Fibroblast of lung (primary cell): Measurements from ENCODE around the gene GPR132.

Source experiments
- EZH2 ChIP-seq: IDR thresholded peaks from 2 replicates; pipeline ENCODE4 v1.5.1; 2012; ENCODE audit warnings: low read length, control low read depth, mild to moderate bottlenecking; ENCODE audit errors: missing control alignments
- TF ChIP-seq, protein P1 (sequence below), 2 donors: IDR thresholded peaks in 1 of 2; conservative IDR thresholded peaks in 1 of 2; 1 replicate in 1 of 2; 2 replicates in 1 of 2; pipeline ENCODE4 v1.5.1; 2011 to 2012; ENCODE audit warnings: low read length in 2 of 2, control low read depth in 1 of 2, inconsistent platforms in 1 of 2, low read depth in 1 of 2, mild to moderate bottlenecking in 1 of 2

GRCh38 chr14:105080161-105080560 is 14.9 kb upstream of the GPR132 start:
- no peak for TF ChIP-seq EZH2
- TF ChIP-seq, protein P1, sequence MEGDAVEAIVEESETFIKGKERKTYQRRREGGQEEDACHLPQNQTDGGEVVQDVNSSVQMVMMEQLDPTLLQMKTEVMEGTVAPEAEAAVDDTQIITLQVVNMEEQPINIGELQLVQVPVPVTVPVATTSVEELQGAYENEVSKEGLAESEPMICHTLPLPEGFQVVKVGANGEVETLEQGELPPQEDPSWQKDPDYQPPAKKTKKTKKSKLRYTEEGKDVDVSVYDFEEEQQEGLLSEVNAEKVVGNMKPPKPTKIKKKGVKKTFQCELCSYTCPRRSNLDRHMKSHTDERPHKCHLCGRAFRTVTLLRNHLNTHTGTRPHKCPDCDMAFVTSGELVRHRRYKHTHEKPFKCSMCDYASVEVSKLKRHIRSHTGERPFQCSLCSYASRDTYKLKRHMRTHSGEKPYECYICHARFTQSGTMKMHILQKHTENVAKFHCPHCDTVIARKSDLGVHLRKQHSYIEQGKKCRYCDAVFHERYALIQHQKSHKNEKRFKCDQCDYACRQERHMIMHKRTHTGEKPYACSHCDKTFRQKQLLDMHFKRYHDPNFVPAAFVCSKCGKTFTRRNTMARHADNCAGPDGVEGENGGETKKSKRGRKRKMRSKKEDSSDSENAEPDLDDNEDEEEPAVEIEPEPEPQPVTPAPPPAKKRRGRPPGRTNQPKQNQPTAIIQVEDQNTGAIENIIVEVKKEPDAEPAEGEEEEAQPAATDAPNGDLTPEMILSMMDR (conservative IDR thresholded peaks at IDR 0.05 in 1 of 2, IDR thresholded peaks at IDR 0.05 in 1 of 2; ENCODE audit: low read depth in 1 of 2, low read length in 2 of 2), result no peak
